Astrocyte (in vitro differentiated cells and primary cell): ENCODE results near the gene GRM5.

Experiments
- CTCF ChIP-seq: IDR thresholded peaks from 2 replicates; pipeline ENCODE4 v1.5.1; 2011; ENCODE audit warnings: low read depth, mild to moderate bottlenecking, inconsistent platforms, low read length, moderate library complexity; ENCODE audit not compliant: insufficient read depth
- EZH2 ChIP-seq: IDR thresholded peaks from 2 replicates; pipeline ENCODE4 v1.6.1; 2012; ENCODE audit warnings: mild to moderate bottlenecking, low read length, inconsistent platforms; ENCODE audit not compliant: insufficient read depth

- no peak for TF ChIP-seq CTCF
- no peak for TF ChIP-seq EZH2
Measured at GRCh38 chr11:88475991-88476418, 589.8 kb downstream of the GRM5 start.
